Skeletal muscle cell (primary cell): ENCODE measurements around the gene ARID1B.

Experiments
- DNase-seq: peaks from one replicate; pipeline ENCODE4 v3.0.0-alpha.2; 2010; ENCODE audit warnings: low read depth
- H3K4me3 ChIP-seq: 2 replicates; pipeline ENCODE4 v1.5.1; 2011; ENCODE audit warnings: low read depth, mild to moderate bottlenecking, control low read depth, low read length, moderate library complexity

Gene ARID1B

DNA sequence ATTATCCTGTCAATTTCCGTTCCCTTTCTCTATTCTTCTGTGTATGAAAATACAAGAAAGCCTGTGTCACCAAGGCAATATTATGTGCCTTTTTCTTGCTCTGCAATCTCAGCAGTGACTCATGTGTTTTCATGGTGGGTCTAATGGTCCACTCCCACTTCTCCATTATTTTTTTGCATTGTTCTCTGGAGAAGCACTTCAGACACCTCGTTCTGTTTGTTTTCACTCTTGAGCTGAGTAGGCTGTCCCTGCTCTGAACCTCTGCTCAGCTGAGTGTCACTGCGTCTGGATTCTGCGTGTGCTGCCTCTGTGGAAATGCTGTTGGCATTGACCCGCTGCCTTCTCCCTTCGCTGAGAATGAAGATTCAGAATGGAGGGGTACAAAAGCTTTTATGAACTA, 315.6 kb downstream of the ARID1B start:
- no peak overlapping the region for H3K4me3 ChIP-seq
- no peak for DNase-seq

GRCh38 chr6:157093536-157093935, 316.4 kb downstream of the ARID1B start:
- H3K4me3 ChIP-seq: no peak overlapping the region
- DNase-seq: no peak

GRCh38 chr6:157094038-157094437, 316.9 kb downstream of the ARID1B start:
- DNase-seq: no peak
- no peak overlapping the region for H3K4me3 ChIP-seq

GRCh38 chr6:157095084-157095483, 317.9 kb downstream of the ARID1B start:
- no peak for DNase-seq
- H3K4me3 ChIP-seq: no peak overlapping the region

DNA sequence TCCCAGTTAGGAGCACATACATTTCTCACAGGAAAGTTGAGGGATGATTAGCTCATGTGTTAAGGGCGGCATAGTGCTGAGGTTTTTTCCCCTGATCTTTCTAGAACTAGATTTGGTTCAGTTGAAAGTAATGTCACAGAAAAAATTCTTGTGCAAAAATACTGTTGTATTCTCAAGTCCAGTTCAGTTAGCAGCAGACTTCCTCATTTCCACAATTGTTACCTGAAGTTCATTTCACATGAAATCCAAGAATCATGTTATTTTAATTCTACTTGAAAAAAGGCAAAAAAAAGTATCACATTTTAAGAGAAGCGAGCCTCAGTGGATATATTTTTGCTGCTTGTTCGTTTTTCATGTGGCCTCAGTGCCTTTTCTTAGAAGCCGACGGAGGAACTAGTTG, 318.4 kb downstream of the ARID1B start:
- H3K4me3 ChIP-seq: no peak overlapping the region
- no peak for DNase-seq

- no peak for DNase-seq
Observed at GRCh38 chr6:157096105-157096504, 318.9 kb downstream of the ARID1B start.

GRCh38 chr6:157096522-157096921, 319.3 kb downstream of the ARID1B start:
- no peak overlapping the region for H3K4me3 ChIP-seq
- no peak for DNase-seq

More at GRCh38 chr6:157096105-157096504, 318.9 kb downstream of the ARID1B start:
- H3K4me3 ChIP-seq: no peak overlapping the region

DNA sequence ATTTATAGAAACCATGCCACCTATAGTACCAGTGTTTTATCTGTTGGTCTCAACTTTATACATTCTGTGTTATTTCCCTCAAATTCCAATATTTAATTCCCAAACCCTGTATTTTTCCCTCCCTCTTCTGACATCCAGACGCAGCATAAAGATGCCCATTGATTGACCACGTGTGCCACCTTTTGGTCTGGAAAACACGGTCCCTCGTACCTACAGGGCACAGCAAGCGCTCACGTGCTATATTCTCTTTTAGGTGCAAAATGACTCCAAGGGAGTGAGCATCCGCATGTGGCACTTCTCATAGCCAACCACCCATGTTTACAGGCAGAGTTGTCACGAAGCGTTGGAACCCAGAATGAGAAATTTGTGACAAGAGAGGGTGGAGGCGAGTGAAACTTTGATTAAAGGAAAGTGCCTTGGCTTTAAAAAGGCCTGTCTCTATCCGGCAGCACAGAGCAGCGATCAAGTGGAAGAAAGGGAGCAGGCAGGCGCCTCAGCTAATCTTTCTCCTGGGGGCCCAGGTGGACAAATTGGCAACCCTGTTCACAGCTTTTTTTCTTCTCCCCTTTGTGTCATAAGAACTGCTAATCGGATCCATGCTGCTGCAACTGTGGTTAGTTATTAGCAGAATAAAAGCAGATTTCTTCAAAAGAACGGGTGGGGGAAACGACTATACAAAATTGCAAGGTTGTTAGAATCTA, 320.2 kb downstream of the ARID1B start:
- DNase-seq: no peak
- H3K4me3 ChIP-seq: no peak overlapping the region

DNA sequence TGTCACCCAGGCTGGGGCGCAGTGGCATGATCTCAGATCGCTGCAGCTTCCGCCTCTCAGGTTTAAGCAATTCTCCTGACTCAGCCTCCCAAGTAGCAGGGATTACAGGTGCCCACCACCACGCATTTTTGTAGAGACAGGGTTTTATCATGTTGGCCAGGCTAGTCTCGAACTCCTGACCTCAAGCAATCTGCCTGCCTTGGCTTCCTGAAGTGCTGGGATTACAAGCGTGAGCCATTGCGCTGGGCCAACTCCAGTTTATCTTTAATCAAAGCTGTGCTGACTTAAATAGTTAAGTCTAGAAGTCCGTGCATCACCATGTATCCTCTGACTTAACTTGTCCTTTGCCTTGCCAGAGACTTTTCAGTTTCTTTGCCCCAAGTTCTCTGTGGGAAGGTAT, 321.8 kb downstream of the ARID1B start:
- H3K4me3 ChIP-seq: no peak overlapping the region
- DNase-seq: no peak

GRCh38 chr6:157099912-157100593, 322.9 kb downstream of the ARID1B start:
- no peak overlapping the region for H3K4me3 ChIP-seq
- no peak for DNase-seq

DNA sequence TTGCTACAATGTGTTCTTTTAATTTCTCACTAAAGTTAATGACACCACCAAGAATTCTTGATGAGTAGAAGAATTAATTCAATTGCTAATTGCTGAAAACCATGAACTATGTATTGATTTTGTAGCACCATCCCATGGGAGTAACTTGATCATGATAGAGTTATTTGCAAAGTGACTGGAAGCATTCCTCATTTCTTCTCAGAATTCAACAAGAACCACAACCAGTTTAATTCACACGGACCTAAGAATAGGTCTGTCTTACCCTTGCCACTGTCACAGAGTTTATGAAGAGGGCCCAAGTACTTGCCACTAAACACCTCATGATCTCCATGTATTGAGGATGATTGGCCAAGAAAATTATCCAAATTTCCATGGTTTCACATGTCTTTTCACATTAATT, 324.0 kb downstream of the ARID1B start:
- DNase-seq: no peak

DNA sequence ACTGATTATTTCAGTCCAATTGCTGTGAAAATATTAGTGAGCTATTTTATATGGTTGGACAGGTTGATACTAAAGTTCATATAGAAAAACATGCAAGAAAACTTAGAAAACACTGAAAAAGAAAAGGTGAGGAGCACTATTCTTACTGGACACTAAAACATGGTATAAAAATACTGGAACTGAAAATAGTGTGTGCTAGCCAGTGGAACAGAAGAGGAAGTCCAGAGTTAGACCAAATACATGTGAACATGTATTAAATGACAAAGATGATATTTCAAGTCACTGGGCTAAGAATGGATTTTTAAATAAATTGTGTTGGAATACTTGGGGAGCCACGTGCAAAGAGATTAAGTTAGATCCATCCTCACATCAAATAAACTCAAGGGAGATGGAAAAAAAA, 327.6 kb downstream of the ARID1B start:
- H3K4me3 ChIP-seq: no peak overlapping the region
- no peak for DNase-seq

More for the DNA sequence above, 324.0 kb downstream of the ARID1B start:
- no peak overlapping the region for H3K4me3 ChIP-seq

DNA sequence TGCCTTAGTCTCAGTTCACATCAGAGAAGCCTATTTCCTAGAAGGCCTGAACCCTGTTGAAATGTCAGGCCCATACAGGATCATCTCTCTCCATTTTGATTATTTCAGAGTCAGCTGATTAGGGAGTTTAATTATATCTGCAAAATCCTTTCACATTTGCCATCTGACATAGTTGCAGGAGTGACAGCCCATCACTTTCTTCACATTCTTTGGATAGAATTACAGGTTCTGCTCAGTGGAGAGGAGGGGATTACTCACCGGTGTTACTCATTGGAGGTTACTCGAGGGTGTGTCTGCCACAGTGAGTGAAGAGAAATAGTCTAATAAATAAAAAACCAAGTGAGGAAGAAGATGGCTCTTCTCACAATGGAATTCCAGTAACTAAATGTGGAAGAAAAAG, 329.3 kb downstream of the ARID1B start:
- no peak overlapping the region for H3K4me3 ChIP-seq
- DNase-seq: peak; percentile 31

GRCh38 chr6:157107571-157107914, 330.4 kb downstream of the ARID1B start:
- H3K4me3 ChIP-seq: no peak overlapping the region
- no peak for DNase-seq

DNA sequence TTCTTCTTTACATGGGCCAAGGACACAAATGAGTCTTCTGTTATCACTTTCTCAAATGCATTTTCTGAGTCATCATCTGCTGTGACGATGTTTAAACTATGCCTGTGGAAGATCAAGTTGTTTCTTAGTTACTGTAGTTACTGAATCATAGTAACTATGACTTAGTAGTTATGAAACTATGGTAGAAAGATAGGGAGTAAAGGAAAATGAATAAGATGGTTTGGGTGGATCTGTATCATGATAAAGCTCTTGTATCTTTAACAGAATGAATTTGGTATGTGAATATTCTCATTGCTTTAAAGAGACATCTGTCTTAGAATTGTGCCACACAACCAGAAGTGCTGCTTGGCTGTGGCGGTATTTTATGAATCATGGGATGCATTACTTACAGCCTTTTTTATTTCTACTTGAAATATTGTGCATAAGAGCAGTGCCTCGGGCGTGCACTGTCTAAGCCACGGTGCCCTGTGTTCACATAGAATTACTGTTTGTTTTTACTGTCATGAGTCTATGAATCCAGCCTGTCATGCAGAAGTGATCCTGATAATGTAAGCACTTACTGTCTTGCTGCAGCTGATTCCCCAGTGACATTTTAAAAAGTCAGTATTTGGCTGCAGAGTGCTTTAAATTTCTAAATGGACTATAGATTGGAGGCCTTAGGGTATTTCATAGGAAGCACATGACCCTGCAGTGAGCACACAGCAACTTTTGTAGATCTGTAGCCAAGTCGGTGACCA, 330.9 kb downstream of the ARID1B start:
- no peak overlapping the region for H3K4me3 ChIP-seq
- peak; percentile 66 for DNase-seq

GRCh38 chr6:157108923-157109322, 331.7 kb downstream of the ARID1B start:
- H3K4me3 ChIP-seq: no peak overlapping the region
- DNase-seq: no peak

GRCh38 chr6:157110607-157111006, 333.4 kb downstream of the ARID1B start:
- DNase-seq: peak; percentile 39
- no peak overlapping the region for H3K4me3 ChIP-seq

DNA sequence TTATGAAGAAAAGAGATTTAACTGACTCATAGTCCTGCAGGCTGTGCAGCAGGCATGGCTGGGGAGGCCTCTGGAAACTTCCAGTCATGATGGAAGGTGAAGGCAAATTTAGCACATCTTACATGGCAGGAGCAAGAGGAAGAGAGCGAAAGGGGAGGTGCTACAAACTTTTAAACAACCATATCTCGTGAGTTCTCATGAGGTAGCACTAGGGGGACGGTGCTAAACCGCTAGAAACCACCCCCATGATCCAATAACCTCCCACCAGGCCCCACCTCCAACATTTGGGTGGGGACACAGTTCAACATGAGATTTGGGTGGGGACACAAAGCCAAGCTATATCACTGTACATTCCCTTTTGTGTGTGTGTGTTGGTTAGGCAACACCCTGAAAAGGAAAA, 336.2 kb downstream of the ARID1B start:
- no peak overlapping the region for H3K4me3 ChIP-seq

GRCh38 chr6:157116426-157116825, 339.2 kb downstream of the ARID1B start:
- DNase-seq: no peak
- H3K4me3 ChIP-seq: no peak overlapping the region

More for the DNA sequence above, 336.2 kb downstream of the ARID1B start:
- no peak for DNase-seq

DNA sequence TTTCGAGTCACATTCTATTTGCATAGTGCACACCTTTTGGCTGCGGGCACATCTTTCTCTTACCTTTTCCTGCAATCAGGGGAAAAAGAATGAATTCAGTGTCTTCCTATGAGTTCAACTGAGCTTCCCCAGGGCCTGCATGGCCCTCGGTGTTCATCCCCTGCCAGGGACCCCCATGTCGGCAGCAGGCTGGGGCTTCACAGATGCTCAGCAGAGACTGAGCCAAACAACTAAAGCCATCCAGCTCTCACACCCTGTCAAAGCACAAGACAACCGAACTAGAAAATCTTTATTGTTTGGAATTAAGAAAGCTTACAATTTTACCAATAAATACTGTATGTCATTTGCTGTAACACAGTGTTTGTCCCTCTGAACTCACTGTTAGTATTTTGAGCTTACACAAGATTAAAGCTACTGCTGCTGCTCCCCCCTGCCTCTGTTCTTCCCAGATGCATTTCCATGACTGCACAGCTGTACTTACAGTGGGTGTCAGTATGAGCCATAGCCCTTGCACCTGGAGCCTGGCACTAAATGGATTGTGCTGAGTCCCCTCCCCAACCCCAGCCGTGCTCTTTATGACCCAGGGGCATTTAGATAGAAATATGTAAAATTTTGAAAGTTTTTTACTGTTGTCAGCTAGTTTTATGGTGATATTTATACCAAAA, 340.4 kb downstream of the ARID1B start:
- H3K4me3 ChIP-seq: no peak overlapping the region
- no peak for DNase-seq
